H1 (cell line): ENCODE results near the gene ACO1. TPM values are rescaled to one million over a fixed set of nuclear protein-coding genes. Genes with fewer than 3 reads are reported as not detected.

Source experiments
- FOSL1 ChIP-seq: IDR thresholded peaks from 2 replicates; pipeline ENCODE4 v1.6.1; 2011; ENCODE audit warnings: mild to moderate bottlenecking, low read depth, low read length, moderate library complexity; ENCODE audit not compliant: insufficient read depth
- HDAC6 ChIP-seq: IDR thresholded peaks from one replicate; pipeline ENCODE4 v1.7.1; 2012; ENCODE audit warnings: low read depth, mild to moderate bottlenecking, inconsistent platforms, low read length, moderate library complexity
- polyA plus RNA-seq, 7 experiments: library from polyadenylated mRNA; depleted of rRNA in 3 of 7; stranded (reverse) in 5 of 7; unstranded in 2 of 7; fragments of >200 nt in 5 of 7; fragments of 200-250 nt in 2 of 7; gene quantifications; 1 replicate in 5 of 7; 2 replicates in 1 of 7; 4 replicates in 1 of 7; pipeline versions ENCODE4 v1.2.1 to v1.2.3, GENCODE V29; 2011 to 2013; ENCODE audit warnings: missing spikeins in 2 of 7, mixed read lengths in 2 of 7
- total RNA-seq: library from RNA; stranded (reverse); fragmentation: NEBNext Ultra II Directional; extraction: Animal tissue kit (Norgen Biotek cat#: 25700); gene quantifications from 2 replicates; pipeline ENCODE4 v1.2.1, GENCODE V29; 2021

The ACO1 gene
- total and polyA plus RNA-seq, 2 of the 8 experiments (the other 6 are each of a cell fraction or from before 2014, with no cell fraction given): 39.3 to 49.8 TPM

DNA sequence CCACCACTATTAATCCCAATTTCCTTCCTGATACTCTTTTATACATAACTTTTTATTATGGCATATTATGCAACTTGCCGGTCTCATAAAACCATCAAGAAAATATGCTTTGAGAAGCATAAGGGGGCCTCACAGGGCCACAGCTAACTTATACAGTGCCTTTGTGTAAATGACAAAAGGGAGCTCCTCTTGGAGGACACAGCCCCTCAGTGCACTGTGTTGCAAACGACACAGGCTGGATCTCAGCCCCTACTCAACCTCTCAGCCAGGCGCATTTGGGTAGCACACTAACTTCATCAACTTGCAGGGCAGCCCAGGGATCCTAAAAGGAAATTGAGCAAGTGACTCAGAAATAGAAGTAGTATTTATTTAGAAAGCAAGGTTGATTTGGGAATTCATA lies 106.2 kb downstream of the ACO1 start (continued):
- TF ChIP-seq FOSL1: no peak
- no peak for TF ChIP-seq HDAC6
- TF ChIP-seq, all 59 proteins: peak for 0
